ENCODE measurements around the gene ATP5F1E.

ATP5F1E gene

GRCh38 chr20:58987790-58988564 lies 44.2 kb downstream of the ATP5F1E start:
- Histone ChIP-seq H2AFZ (ENCODE audit: low read length) (no peak overlapping the region), H3K9ac (ENCODE audit: low read depth, low read length, poor library complexity, severe bottlenecking) (no peak overlapping the region), H3K9me2 (replicated peaks; ENCODE audit: low read depth, low read length) (no peaks in the 10 kb centered on the region), H3K4me2 (ENCODE audit: low read depth, low read length, poor library complexity, severe bottlenecking) (no peak overlapping the region), H4K20me1 (ENCODE audit: insufficient read depth, low read length, poor library complexity, severe bottlenecking) (peaks cover 23% of the 10 kb centered on the region), H3K9me3 (ENCODE audit: insufficient read depth, low read depth, low read length) (no peaks in the 10 kb centered on the region), H3F3A (ENCODE audit: low read depth) (no peaks in the 10 kb centered on the region), H3K36me3 (ENCODE audit: insufficient read depth, low read length) (peaks cover 64% of the 10 kb centered on the region), H3K4me1 (ENCODE audit: insufficient read depth, low read length, poor library complexity, severe bottlenecking) (peaks cover 16% of the 10 kb centered on the region), H3K79me2 (ENCODE audit: insufficient read depth, low read length) (peaks cover 37% of the 10 kb centered on the region), H3K27me3 (ENCODE audit: insufficient read depth, low read length, poor library complexity, severe bottlenecking) (no peaks in the 10 kb centered on the region), H3K4me3 (ENCODE audit: low read length, poor library complexity, severe bottlenecking) (no peak overlapping the region)
- TF ChIP-seq EZH2phosphoT487 (IDR thresholded peaks at IDR 0.05; ENCODE audit: borderline replicate concordance) (no peak), CTCF (conservative IDR thresholded peaks at IDR 0.05; ENCODE audit: low read length) (no peak)

- Histone ChIP-seq H3K9me3 (ENCODE audit: insufficient read depth, low read depth, low read length) (no peaks in the 10 kb centered on the region), H3F3A (ENCODE audit: low read depth) (no peaks in the 10 kb centered on the region), H4K20me1 (ENCODE audit: insufficient read depth, low read length, poor library complexity, severe bottlenecking) (peaks cover 23% of the 10 kb centered on the region), H3K36me3 (ENCODE audit: insufficient read depth, low read length) (peaks cover 54% of the 10 kb centered on the region; the same call in 1 of the 2 replicates), H3K9ac (ENCODE audit: low read depth, low read length, poor library complexity, severe bottlenecking) (no peak overlapping the region), H3K4me2 (ENCODE audit: low read depth, low read length, poor library complexity, severe bottlenecking) (no peak overlapping the region), H3K4me1 (ENCODE audit: insufficient read depth, low read length, poor library complexity, severe bottlenecking) (peaks cover 24% of the 10 kb centered on the region), H2AFZ (ENCODE audit: low read length) (no peak overlapping the region), H3K4me3 (ENCODE audit: low read length, poor library complexity, severe bottlenecking) (no peak overlapping the region), H3K79me2 (ENCODE audit: insufficient read depth, low read length) (peaks cover 46% of the 10 kb centered on the region), H3K27me3 (ENCODE audit: insufficient read depth, low read length, poor library complexity, severe bottlenecking) (no peaks in the 10 kb centered on the region), H3K9me2 (replicated peaks; ENCODE audit: low read depth, low read length) (no peaks in the 10 kb centered on the region)
- TF ChIP-seq CTCF (conservative IDR thresholded peaks at IDR 0.05; ENCODE audit: low read length), result no peak
- TF ChIP-seq EZH2phosphoT487 (IDR thresholded peaks at IDR 0.05; ENCODE audit: borderline replicate concordance), result no peak
Measured at GRCh38 chr20:58986968-58987517, 45.1 kb downstream of the ATP5F1E start.

GRCh38 chr20:58986286-58986967 lies 45.7 kb downstream of the ATP5F1E start:
- H3K79me2 ChIP-seq (ENCODE audit: insufficient read depth, low read length), result peaks cover 52% of the 10 kb centered on the region
- H3K9me3 ChIP-seq (ENCODE audit: insufficient read depth, low read depth, low read length), result no peaks in the 10 kb centered on the region
- no peak overlapping the region for H3K4me3 ChIP-seq (ENCODE audit: low read length, poor library complexity, severe bottlenecking)
- H3F3A ChIP-seq (ENCODE audit: low read depth), result no peaks in the 10 kb centered on the region
- H3K27me3 ChIP-seq (ENCODE audit: insufficient read depth, low read length, poor library complexity, severe bottlenecking), result no peaks in the 10 kb centered on the region
- H2AFZ ChIP-seq (ENCODE audit: low read length), result no peak overlapping the region
- TF ChIP-seq EZH2phosphoT487 (IDR thresholded peaks at IDR 0.05; ENCODE audit: borderline replicate concordance), result no peak
- no peak for TF ChIP-seq CTCF (conservative IDR thresholded peaks at IDR 0.05; ENCODE audit: low read length)
- peaks cover 24% of the 10 kb centered on the region for H3K4me1 ChIP-seq (ENCODE audit: insufficient read depth, low read length, poor library complexity, severe bottlenecking)
- peaks cover 48% of the 10 kb centered on the region; the same call in 1 of the 2 replicates for H3K36me3 ChIP-seq (ENCODE audit: insufficient read depth, low read length)
- H4K20me1 ChIP-seq (ENCODE audit: insufficient read depth, low read length, poor library complexity, severe bottlenecking), result peaks cover 23% of the 10 kb centered on the region
- no peak overlapping the region for H3K4me2 ChIP-seq (ENCODE audit: low read depth, low read length, poor library complexity, severe bottlenecking)
- H3K9me2 ChIP-seq (replicated peaks; ENCODE audit: low read depth, low read length), result no peaks in the 10 kb centered on the region
- H3K9ac ChIP-seq (ENCODE audit: low read depth, low read length, poor library complexity, severe bottlenecking), result no peak overlapping the region
